22Rv1 (cell line): Measurements from ENCODE around the gene UBL5.

Source experiments
- CTCF ChIP-seq: fragments of 450-650 bp; IDR thresholded peaks from 2 replicates; pipeline ENCODE4 v1.5.1; 2017; ENCODE audit warnings: mild to moderate bottlenecking
- ZFX ChIP-seq: fragments of 450-650 bp; IDR thresholded peaks from 2 replicates; pipeline ENCODE4 v1.6.1; 2017; ENCODE audit warnings: antibody characterized with exemption, borderline replicate concordance

DNA sequence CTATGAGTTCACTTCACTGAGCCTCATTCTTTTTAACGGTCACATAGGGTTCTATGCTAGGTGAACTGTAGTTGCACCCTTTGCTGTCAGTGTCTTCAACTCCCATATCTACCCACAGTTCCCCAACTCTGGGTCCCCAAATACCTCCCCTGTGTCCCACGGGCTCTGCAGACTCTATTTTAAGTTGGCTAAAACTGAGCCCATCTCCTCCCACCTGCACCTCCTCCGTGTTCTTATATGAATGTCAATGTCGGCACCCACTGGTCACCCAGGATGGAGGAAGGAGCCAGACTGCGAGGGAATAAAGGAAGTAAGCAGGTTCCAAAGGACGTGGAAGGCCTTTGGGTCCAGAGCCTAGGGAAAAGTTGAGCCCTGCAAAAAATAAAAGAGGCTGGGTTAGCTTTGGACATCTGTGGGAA, 6.6 kb downstream of the UBL5 start:
- TF ChIP-seq CTCF, result no peak
- no peak for TF ChIP-seq ZFX
